KMS-11 (cell line): ENCODE data around the gene RAPGEF3.

Experiments used
- H2AFZ ChIP-seq: fragments of 200-600 bp; sonication (generic); 2 replicates; pipeline ENCODE4 v1.6.1; 2016; ENCODE audit warnings: antibody characterized with exemption, mixed run types, low read depth
- H3K27ac ChIP-seq: fragments of 200-600 bp; sonication (generic); 2 replicates; pipeline ENCODE4 v1.6.1; 2016; ENCODE audit warnings: mild to moderate bottlenecking, mixed run types
- H3K27me3 ChIP-seq: fragments of 200-600 bp; sonication (generic); 2 replicates; pipeline ENCODE4 v1.6.1; 2017; ENCODE audit warnings: mild to moderate bottlenecking, low read depth, mixed run types, moderate library complexity; ENCODE audit not compliant: insufficient read depth
- H3K36me3 ChIP-seq: fragments of 200-600 bp; sonication (generic); 2 replicates; pipeline ENCODE4 v1.6.1; 2017; ENCODE audit warnings: mild to moderate bottlenecking, mixed run types; ENCODE audit not compliant: insufficient read depth
- H3K4me1 ChIP-seq: fragments of 200-600 bp; sonication (generic); 2 replicates; pipeline ENCODE4 v1.6.1; 2016; ENCODE audit warnings: mild to moderate bottlenecking, low read depth, mixed run types; ENCODE audit not compliant: poor library complexity, severe bottlenecking
- H3K4me2 ChIP-seq: fragments of 200-600 bp; sonication (generic); 2 replicates; pipeline ENCODE4 v1.7.0; 2016; ENCODE audit warnings: mild to moderate bottlenecking, mixed run types
- H3K4me3 ChIP-seq: fragments of 200-600 bp; sonication (generic); IDR thresholded peaks from 2 replicates; pipeline ENCODE4 v1.6.1; 2017; ENCODE audit warnings: low read depth, low read length, mixed read lengths; ENCODE audit not compliant: insufficient read depth
- H3K79me2 ChIP-seq: fragments of 200-600 bp; sonication (generic); 2 replicates; pipeline ENCODE4 v1.6.1; 2016; ENCODE audit warnings: low read depth, mixed run types; ENCODE audit not compliant: insufficient read depth
- H3K9ac ChIP-seq: fragments of 200-600 bp; sonication (generic); 2 replicates; pipeline ENCODE4 v1.6.1; 2016; ENCODE audit warnings: mild to moderate bottlenecking, mixed run types
- H4K20me1 ChIP-seq: fragments of 200-600 bp; sonication (generic); 2 replicates; pipeline ENCODE4 v1.6.1; 2016; ENCODE audit warnings: mild to moderate bottlenecking, mixed run types; ENCODE audit not compliant: insufficient read depth
- TF ChIP-seq, protein P1 (sequence below): fragments of 200-600 bp; sonication (generic); conservative IDR thresholded peaks from 2 replicates; pipeline ENCODE4 v1.6.1; 2017; ENCODE audit warnings: low read depth, mild to moderate bottlenecking, antibody characterized with exemption, low read length, moderate library complexity, mixed read lengths

The RAPGEF3 gene

DNA sequence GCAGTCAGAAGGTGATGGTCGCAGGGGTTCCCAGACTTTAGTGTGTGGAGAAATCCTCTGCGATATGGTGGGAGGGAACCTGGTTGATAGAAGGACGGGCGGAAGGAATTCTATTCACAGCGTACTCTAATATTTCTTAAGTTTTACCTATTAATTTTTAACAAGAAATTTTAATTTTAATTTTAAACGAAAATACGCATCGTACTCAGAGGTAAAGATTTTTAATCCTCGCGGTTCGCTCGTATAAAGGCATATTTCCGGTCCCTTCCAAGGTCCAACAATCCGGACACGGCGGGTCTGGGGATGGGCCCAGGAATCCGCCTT lies 14.0 kb upstream of the RAPGEF3 start:
- H3K4me3 ChIP-seq: no peak overlapping the region
- H3K4me2 ChIP-seq: peak overlapping the region; percentile 50
- H3K79me2 ChIP-seq: peaks cover 6% of the 10 kb centered on the region; the same call in 1 of the 2 replicates
- no peaks in the 10 kb centered on the region for H3K27me3 ChIP-seq
- peak overlapping the region; percentile 28; the same call in 1 of the 2 replicates for H2AFZ ChIP-seq
- no peaks in the 10 kb centered on the region for H3K36me3 ChIP-seq
- TF ChIP-seq, protein P1, sequence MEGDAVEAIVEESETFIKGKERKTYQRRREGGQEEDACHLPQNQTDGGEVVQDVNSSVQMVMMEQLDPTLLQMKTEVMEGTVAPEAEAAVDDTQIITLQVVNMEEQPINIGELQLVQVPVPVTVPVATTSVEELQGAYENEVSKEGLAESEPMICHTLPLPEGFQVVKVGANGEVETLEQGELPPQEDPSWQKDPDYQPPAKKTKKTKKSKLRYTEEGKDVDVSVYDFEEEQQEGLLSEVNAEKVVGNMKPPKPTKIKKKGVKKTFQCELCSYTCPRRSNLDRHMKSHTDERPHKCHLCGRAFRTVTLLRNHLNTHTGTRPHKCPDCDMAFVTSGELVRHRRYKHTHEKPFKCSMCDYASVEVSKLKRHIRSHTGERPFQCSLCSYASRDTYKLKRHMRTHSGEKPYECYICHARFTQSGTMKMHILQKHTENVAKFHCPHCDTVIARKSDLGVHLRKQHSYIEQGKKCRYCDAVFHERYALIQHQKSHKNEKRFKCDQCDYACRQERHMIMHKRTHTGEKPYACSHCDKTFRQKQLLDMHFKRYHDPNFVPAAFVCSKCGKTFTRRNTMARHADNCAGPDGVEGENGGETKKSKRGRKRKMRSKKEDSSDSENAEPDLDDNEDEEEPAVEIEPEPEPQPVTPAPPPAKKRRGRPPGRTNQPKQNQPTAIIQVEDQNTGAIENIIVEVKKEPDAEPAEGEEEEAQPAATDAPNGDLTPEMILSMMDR: no peak; the same call in 1 of the 2 replicates
- no peaks in the 10 kb centered on the region for H4K20me1 ChIP-seq
- no peak overlapping the region for H3K27ac ChIP-seq
- no peak overlapping the region for H3K9ac ChIP-seq
- H3K4me1 ChIP-seq: peaks cover 64% of the 10 kb centered on the region

DNA sequence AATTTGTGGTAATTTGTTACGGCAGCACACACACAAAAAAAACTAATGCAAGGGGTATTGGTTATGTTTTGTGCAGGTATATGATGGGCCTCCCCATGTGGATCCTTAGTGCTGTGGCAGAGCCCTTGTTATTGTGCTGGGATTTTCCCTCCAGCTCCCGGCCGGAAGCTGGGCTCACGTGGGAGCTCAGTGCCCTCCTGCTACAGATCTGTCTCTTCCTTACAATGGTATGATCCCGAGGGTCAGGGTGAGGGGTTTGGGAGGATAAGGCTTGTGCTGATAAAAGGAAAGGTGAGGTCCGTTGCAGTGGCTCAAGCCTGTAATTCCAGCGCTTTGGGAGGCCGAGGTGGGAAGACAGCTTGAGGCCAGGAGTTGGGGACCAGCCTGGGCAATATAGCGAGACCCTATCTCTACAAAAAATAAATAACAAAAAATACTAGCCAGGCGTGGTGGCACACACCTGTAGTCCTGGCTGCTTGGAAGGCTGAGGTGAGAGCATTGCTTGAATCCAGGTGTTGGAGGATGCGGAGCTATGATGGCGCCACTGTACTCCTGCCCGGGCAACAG lies 13.5 kb upstream of the RAPGEF3 start:
- no peaks in the 10 kb centered on the region for H3K27me3 ChIP-seq
- TF ChIP-seq, protein P1: no peak
- H3K79me2 ChIP-seq: peaks cover 6% of the 10 kb centered on the region; the same call in 1 of the 2 replicates
- H4K20me1 ChIP-seq: no peaks in the 10 kb centered on the region
- H3K4me1 ChIP-seq: peaks cover 64% of the 10 kb centered on the region
- H3K4me2 ChIP-seq: peak overlapping the region; percentile 50
- H3K27ac ChIP-seq: no peak overlapping the region
- no peak overlapping the region for H3K9ac ChIP-seq
- H3K36me3 ChIP-seq: no peaks in the 10 kb centered on the region
- peak overlapping the region; percentile 28; the same call in 1 of the 2 replicates for H2AFZ ChIP-seq
- no peak overlapping the region for H3K4me3 ChIP-seq

DNA sequence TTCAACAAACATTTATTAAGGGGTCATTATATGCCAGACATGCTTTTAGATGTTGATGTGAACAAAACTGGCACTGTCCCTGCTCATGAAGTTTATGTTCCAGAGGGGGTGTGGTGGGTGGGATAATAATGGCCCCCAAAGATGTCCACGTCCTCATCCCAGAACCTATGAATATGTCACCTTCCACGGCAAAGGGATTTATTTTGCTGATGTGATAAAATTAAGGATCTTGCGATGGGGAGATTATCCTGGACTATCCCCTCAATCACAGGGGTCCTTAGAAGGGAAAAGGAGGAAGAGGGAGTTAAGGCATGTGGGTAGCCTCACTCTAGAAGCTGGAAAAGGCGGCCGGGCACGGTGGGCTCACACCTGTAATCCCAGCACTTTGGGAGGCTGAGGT lies 12.6 kb upstream of the RAPGEF3 start:
- TF ChIP-seq, protein P1: no peak
- no peak overlapping the region for H3K4me3 ChIP-seq

DNA sequence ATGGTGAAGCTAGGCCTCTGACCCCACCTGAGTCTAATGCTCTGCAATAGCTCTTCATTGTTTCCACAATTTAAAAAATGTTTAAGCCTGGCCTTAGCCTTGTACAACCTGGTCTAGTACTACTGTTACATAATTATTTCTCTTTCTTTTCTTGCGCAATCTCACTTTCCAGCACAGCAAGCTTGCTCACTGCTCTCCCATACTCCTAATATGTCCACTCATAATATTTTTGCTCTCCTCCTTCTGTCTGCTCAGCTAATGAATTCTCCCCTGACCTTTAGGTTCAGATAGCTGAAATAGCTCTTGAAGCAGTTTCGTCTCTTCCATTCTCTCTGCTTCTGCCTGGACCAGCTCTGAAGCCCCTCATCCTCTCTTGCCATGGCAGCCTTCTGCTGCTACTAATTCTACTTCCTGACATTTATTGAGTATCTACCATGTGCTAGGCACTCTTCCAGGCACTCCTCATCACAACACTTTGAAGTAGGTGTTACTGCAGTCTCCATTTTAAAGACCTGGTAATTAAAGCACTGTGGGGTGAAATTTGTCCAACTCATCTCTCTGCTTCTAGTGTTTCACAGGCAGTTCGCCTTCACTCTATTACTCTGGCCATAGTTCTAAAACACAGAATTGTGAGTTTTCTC lies 11.5 kb upstream of the RAPGEF3 start:
- Histone ChIP-seq H3K27me3 (no peaks in the 10 kb centered on the region), H3K27ac (no peak overlapping the region), H3K79me2 (peaks cover 6% of the 10 kb centered on the region; the same call in 1 of the 2 replicates), H3K9ac (no peak overlapping the region), H4K20me1 (no peaks in the 10 kb centered on the region), H3K36me3 (no peaks in the 10 kb centered on the region), H2AFZ (no peak overlapping the region), H3K4me1 (peaks cover 64% of the 10 kb centered on the region), H3K4me3 (no peak overlapping the region), H3K4me2 (no peak overlapping the region; the same call in 1 of the 2 replicates)
- TF ChIP-seq, protein P1: no peak

More for the DNA sequence above, 12.6 kb upstream of the RAPGEF3 start:
- H3K27me3 ChIP-seq: no peaks in the 10 kb centered on the region
- no peak overlapping the region for H3K27ac ChIP-seq
- H3K9ac ChIP-seq: no peak overlapping the region
- no peaks in the 10 kb centered on the region for H4K20me1 ChIP-seq
- H3K4me2 ChIP-seq: no peak overlapping the region
- H3K36me3 ChIP-seq: no peaks in the 10 kb centered on the region
- H3K4me1 ChIP-seq: peaks cover 64% of the 10 kb centered on the region
- H2AFZ ChIP-seq: no peak overlapping the region
- peaks cover 6% of the 10 kb centered on the region; the same call in 1 of the 2 replicates for H3K79me2 ChIP-seq
